AG10803 (cell line): ENCODE results near the gene SULT1C2.
"Not testable (repeated sequence)": the region's sequence is repeated elsewhere in the genome, so short reads cannot be mapped to it uniquely, and the experiment has no call there.

Experiments
- DNase-seq: peaks from one replicate; pipeline ENCODE4 v3.0.0; 2010; ENCODE audit warnings: low read depth
- H3K4me3 ChIP-seq: 2 replicates; pipeline ENCODE4 v1.5.1; 2011; ENCODE audit warnings: mild to moderate bottlenecking, low read length, control low read depth
- TF ChIP-seq, protein P1 (sequence below): conservative IDR thresholded peaks from 2 replicates; pipeline ENCODE4 v1.5.1; 2011; ENCODE audit warnings: mild to moderate bottlenecking, low read length, control low read depth, inconsistent platforms

The SULT1C2 gene

DNA sequence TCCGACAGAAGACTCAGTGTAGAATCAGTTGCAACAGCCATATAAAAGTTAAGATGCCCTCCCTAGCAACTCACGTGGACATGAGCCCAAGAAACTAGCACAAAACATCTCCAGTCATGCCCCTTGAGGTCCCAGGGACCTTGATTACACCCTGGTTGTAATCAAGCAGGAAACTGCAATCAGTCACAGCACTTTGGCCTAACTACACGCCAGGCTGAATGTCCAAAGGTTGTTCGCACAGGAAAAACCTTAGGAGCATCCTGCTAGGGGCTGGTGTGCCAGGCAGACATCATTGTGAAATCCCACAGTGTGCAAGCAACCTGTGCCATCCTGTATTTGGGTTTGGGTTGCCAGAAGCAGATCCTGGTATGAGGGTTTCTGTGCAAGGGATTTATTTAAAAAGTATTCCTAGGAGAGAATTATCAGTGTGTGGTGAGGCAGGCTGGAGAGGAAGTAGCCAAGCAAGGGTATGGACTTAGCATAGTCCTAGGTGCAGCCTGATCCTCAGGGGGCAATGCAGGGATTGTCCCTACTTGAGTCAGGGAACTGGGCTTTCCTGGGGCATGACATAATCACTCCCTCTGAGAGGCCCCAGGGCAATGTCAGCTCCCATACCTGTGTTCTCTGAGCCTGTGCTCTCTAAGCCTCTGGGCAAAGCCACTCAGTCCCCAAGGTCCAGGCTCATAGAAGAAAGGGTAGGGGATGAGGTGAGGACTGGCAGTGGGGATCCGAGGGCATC is 17.8 kb upstream of the SULT1C2 start:
- no peak overlapping the region for H3K4me3 ChIP-seq
- DNase-seq = no peak
- TF ChIP-seq, protein P1, sequence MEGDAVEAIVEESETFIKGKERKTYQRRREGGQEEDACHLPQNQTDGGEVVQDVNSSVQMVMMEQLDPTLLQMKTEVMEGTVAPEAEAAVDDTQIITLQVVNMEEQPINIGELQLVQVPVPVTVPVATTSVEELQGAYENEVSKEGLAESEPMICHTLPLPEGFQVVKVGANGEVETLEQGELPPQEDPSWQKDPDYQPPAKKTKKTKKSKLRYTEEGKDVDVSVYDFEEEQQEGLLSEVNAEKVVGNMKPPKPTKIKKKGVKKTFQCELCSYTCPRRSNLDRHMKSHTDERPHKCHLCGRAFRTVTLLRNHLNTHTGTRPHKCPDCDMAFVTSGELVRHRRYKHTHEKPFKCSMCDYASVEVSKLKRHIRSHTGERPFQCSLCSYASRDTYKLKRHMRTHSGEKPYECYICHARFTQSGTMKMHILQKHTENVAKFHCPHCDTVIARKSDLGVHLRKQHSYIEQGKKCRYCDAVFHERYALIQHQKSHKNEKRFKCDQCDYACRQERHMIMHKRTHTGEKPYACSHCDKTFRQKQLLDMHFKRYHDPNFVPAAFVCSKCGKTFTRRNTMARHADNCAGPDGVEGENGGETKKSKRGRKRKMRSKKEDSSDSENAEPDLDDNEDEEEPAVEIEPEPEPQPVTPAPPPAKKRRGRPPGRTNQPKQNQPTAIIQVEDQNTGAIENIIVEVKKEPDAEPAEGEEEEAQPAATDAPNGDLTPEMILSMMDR = no peak

DNA sequence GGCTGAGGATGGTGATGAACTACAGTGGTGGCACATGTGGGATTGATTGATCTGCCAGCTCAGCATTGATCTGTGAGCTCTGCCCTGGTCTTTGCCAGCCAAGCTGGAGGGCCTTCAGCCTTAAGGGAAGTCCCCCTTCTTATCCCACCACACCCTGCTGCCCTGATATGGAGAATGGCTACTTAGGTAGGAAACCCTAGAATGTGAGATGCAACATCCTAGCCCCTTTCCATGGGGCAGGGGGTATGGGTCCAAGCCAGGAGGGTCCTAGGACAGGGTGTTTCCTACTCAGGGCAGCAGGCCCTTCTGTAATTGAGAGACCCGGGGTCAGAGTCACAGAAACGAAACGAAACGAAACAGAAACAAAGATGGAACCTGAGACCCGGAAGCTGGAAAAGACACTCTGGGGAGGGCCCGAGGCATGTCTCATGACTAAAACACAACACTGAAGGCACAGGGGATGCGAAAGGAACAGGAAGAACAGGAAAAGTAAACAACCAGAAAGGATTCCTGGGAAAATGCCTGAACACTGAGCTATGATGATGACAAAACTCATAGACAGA is 16.9 kb upstream of the SULT1C2 start:
- TF ChIP-seq, protein P1 = no peak
- DNase-seq = peak; percentile 25
- H3K4me3 ChIP-seq = no peak overlapping the region

DNA sequence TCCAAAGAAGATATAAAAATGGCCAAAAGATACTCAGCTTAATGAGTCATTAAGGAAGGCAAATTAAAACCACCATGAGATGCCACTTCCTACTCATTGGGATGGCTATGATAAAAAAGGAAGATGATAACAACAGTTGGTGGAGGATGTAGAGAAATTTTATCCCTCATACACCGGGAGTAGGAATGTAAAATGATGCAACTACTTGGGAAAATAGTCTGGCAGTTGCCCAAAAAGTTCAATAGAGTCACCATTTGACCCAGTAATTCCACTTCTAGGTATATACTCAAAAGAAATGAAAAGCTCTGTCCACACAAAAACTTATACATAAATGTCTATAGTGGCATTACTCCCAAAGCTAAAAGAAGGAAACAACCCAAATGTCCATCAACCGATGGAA is 10.1 kb upstream of the SULT1C2 start:
- DNase-seq = peak; percentile 15
- no peak overlapping the region for H3K4me3 ChIP-seq
- TF ChIP-seq, protein P1 = no peak

DNA sequence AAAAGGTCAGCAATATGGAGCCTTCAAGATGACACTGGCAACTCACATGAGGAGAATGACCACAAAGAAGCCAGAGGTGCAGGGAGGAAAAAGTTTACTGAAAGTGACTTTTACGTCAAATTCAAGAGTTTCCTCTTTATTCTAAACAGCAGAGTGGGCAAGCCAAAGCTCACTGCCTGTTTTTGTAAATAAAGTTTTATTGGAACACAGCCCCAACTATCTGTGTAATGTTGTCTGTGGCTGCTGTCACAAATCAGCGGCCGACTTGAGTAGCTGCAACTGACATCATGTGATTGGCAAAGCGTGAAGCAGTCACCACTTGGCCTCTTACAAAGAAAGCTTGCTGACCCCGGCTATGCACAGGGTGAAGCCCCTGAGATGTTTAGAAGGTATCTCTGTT is 9.2 kb upstream of the SULT1C2 start:
- TF ChIP-seq, protein P1 = no peak
- H3K4me3 ChIP-seq = no peak overlapping the region
- no peak for DNase-seq

DNA sequence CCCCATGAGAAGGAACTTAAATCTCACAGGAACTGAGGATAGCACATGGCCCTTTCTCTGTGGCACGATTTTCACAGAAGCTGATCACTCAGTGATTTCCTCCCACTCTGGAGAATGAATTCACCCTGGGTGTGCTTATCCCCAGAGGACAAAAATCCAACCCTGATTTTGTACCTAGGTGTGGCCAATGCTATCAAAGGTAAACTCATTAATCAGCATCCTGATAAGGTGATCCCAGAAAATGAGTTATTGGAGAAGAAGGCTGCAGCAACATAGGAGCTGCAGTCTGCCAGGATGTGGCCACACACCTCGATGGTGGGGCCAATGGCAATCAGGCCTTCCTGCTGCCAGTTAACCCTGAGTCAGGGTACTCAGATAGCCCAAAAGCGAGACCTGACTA is 8.2 kb upstream of the SULT1C2 start:
- no peak overlapping the region for H3K4me3 ChIP-seq
- TF ChIP-seq, protein P1 = no peak
- DNase-seq = no peak

DNA sequence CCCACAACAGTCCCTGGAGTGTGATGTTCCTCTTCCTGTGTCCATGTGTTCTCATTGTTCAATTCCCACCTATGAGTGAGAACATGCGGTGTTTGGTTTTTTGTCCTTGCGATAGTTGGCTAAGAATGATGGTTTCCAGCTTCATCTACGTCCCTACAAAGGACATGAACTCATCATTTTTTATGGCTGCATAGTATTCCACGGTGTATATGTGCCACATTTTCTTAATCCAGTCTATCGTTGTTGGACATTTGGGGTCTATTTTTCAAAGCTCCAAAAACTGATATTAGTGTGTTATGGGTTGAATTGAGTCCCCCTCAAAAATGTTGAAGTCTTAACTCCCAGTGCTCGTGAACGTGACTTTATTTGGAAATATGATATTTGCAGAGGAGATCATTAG is 4.1 kb upstream of the SULT1C2 start:
- H3K4me3 ChIP-seq, DNase-seq: not testable (repeated sequence)

DNA sequence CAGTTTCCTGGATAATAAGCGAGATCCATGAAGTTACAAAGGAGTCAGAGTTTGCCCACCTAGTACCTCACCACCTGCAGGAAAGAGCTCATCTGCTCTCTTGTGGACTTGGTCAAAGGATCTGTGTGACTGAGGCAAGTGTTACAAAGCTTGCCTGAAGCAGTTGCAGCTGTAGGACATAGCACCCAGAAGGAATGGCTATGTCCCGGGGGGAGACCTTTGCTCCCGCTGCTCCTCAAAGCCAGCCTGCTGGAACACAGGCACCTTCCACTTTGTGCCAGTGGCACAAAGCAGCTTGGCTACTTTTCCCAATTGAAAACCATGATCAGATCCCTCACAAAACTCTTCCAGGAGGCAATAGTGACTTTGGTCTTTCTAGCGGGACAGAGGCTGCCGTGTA is 3.1 kb upstream of the SULT1C2 start:
- H3K4me3 ChIP-seq = no peak overlapping the region
- TF ChIP-seq, protein P1 = no peak
- no peak for DNase-seq
